Stimulated activated naive CD8-positive, alpha-beta T cell treated with anti-CD3 and anti-CD28 coated beads, Interleukin-15, Interleukin-2, amounts not matched to agents 100 ng/mL and 50 ng/mL, for 24 hours (primary cell): ENCODE data around the gene REPS1.

Experiments
- H3K27ac Mint-ChIP-seq: one replicate; pipeline ENCODE4 v1.8.0; 2021; ENCODE audit warnings: mild to moderate bottlenecking, mixed read lengths
- H3K27me3 Mint-ChIP-seq: one replicate; pipeline ENCODE4 v1.8.0; 2021; ENCODE audit warnings: mixed read lengths
- H3K36me3 Mint-ChIP-seq: one replicate; pipeline ENCODE4 v1.8.0; 2021; ENCODE audit warnings: low read depth, mixed read lengths
- H3K4me1 Mint-ChIP-seq: one replicate; pipeline ENCODE4 v1.8.0; 2021; ENCODE audit warnings: low read depth, mixed read lengths
- H3K4me3 Mint-ChIP-seq: one replicate; pipeline ENCODE4 v1.8.0; 2021; ENCODE audit warnings: mild to moderate bottlenecking, mixed read lengths
- H3K9me3 Mint-ChIP-seq: one replicate; pipeline ENCODE4 v1.8.0; 2021; ENCODE audit warnings: mixed read lengths

The REPS1 gene

GRCh38 chr6:138891255-138891986, 96.6 kb downstream of the REPS1 start:
- Mint-ChIP-seq H3K27me3 (no peaks in the 10 kb centered on the region), H3K36me3 (peaks cover 4% of the 10 kb centered on the region), H3K27ac (no peak overlapping the region), H3K4me1 (no peaks in the 10 kb centered on the region), H3K9me3 (peaks cover 8% of the 10 kb centered on the region), H3K4me3 (no peak overlapping the region)

- no peaks in the 10 kb centered on the region for H3K36me3 Mint-ChIP-seq
- no peak overlapping the region for H3K27ac Mint-ChIP-seq
- no peaks in the 10 kb centered on the region for H3K9me3 Mint-ChIP-seq
- no peaks in the 10 kb centered on the region for H3K27me3 Mint-ChIP-seq
- H3K4me1 Mint-ChIP-seq, result no peaks in the 10 kb centered on the region
- no peak overlapping the region for H3K4me3 Mint-ChIP-seq
Observed at GRCh38 chr6:138885156-138885819, 102.8 kb downstream of the REPS1 start.

GRCh38 chr6:138882369-138883017, 105.6 kb downstream of the REPS1 start:
- Mint-ChIP-seq H3K27ac (no peak overlapping the region), H3K4me1 (no peaks in the 10 kb centered on the region), H3K27me3 (no peaks in the 10 kb centered on the region), H3K36me3 (no peaks in the 10 kb centered on the region), H3K4me3 (no peak overlapping the region), H3K9me3 (no peaks in the 10 kb centered on the region)

- H3K27me3 Mint-ChIP-seq, result no peaks in the 10 kb centered on the region
- H3K4me1 Mint-ChIP-seq, result peaks cover 11% of the 10 kb centered on the region
- no peak overlapping the region for H3K27ac Mint-ChIP-seq
- no peak overlapping the region for H3K4me3 Mint-ChIP-seq
- H3K9me3 Mint-ChIP-seq, result no peaks in the 10 kb centered on the region
- H3K36me3 Mint-ChIP-seq, result no peaks in the 10 kb centered on the region
Observed at GRCh38 chr6:138873191-138873590, 114.9 kb downstream of the REPS1 start.

GRCh38 chr6:138869398-138869797, 118.7 kb downstream of the REPS1 start:
- H3K4me1 Mint-ChIP-seq, result peaks cover 11% of the 10 kb centered on the region
- no peak overlapping the region for H3K4me3 Mint-ChIP-seq
- no peak overlapping the region for H3K27ac Mint-ChIP-seq
- no peaks in the 10 kb centered on the region for H3K36me3 Mint-ChIP-seq
- no peaks in the 10 kb centered on the region for H3K9me3 Mint-ChIP-seq
- no peaks in the 10 kb centered on the region for H3K27me3 Mint-ChIP-seq

GRCh38 chr6:138868181-138868580, 119.9 kb downstream of the REPS1 start:
- H3K4me1 Mint-ChIP-seq, result peaks cover 11% of the 10 kb centered on the region
- H3K27me3 Mint-ChIP-seq, result no peaks in the 10 kb centered on the region
- no peak overlapping the region for H3K4me3 Mint-ChIP-seq
- H3K27ac Mint-ChIP-seq, result no peak overlapping the region
- no peaks in the 10 kb centered on the region for H3K36me3 Mint-ChIP-seq
- H3K9me3 Mint-ChIP-seq, result no peaks in the 10 kb centered on the region

GRCh38 chr6:138865480-138866109, 122.5 kb downstream of the REPS1 start:
- H3K27ac Mint-ChIP-seq, result no peak overlapping the region
- peaks cover 7% of the 10 kb centered on the region for H3K27me3 Mint-ChIP-seq
- H3K36me3 Mint-ChIP-seq, result no peaks in the 10 kb centered on the region

GRCh38 chr6:138864343-138864890, 123.6 kb downstream of the REPS1 start:
- no peaks in the 10 kb centered on the region for H3K36me3 Mint-ChIP-seq
- H3K4me3 Mint-ChIP-seq, result no peak overlapping the region
- H3K4me1 Mint-ChIP-seq, result no peaks in the 10 kb centered on the region
- peaks cover 4% of the 10 kb centered on the region for H3K9me3 Mint-ChIP-seq
- no peak overlapping the region for H3K27ac Mint-ChIP-seq
- peaks cover 7% of the 10 kb centered on the region for H3K27me3 Mint-ChIP-seq

More at GRCh38 chr6:138865480-138866109, 122.5 kb downstream of the REPS1 start:
- Mint-ChIP-seq H3K9me3 (peaks cover 4% of the 10 kb centered on the region), H3K4me3 (no peak overlapping the region), H3K4me1 (peaks cover 6% of the 10 kb centered on the region)

- H3K4me1 Mint-ChIP-seq, result no peaks in the 10 kb centered on the region
- H3K27ac Mint-ChIP-seq, result no peak overlapping the region
- H3K27me3 Mint-ChIP-seq, result peaks cover 7% of the 10 kb centered on the region
- H3K4me3 Mint-ChIP-seq, result no peak overlapping the region
- H3K9me3 Mint-ChIP-seq, result peaks cover 4% of the 10 kb centered on the region
- no peaks in the 10 kb centered on the region for H3K36me3 Mint-ChIP-seq
Observed at GRCh38 chr6:138863321-138863720, 124.7 kb downstream of the REPS1 start.

- H3K36me3 Mint-ChIP-seq, result no peaks in the 10 kb centered on the region
Observed at GRCh38 chr6:138862456-138862855, 125.6 kb downstream of the REPS1 start.

GRCh38 chr6:138857775-138858174, 130.3 kb downstream of the REPS1 start:
- Mint-ChIP-seq H3K27ac (no peak overlapping the region), H3K36me3 (no peaks in the 10 kb centered on the region)

More at GRCh38 chr6:138862456-138862855, 125.6 kb downstream of the REPS1 start:
- Mint-ChIP-seq H3K9me3 (peaks cover 4% of the 10 kb centered on the region), H3K4me3 (no peak overlapping the region), H3K27ac (no peak overlapping the region), H3K27me3 (peaks cover 7% of the 10 kb centered on the region), H3K4me1 (no peaks in the 10 kb centered on the region)

GRCh38 chr6:138856654-138857053, 131.4 kb downstream of the REPS1 start:
- Mint-ChIP-seq H3K27me3 (peaks cover 7% of the 10 kb centered on the region), H3K4me1 (no peaks in the 10 kb centered on the region), H3K9me3 (no peaks in the 10 kb centered on the region), H3K4me3 (no peak overlapping the region), H3K36me3 (no peaks in the 10 kb centered on the region), H3K27ac (peak overlapping the region; percentile 3)

More at GRCh38 chr6:138857775-138858174, 130.3 kb downstream of the REPS1 start:
- Mint-ChIP-seq H3K4me1 (no peaks in the 10 kb centered on the region), H3K27me3 (peaks cover 8% of the 10 kb centered on the region), H3K4me3 (no peak overlapping the region), H3K9me3 (peaks cover 4% of the 10 kb centered on the region)
